Sigmoid colon (tissue), 4 donors: Measurements from ENCODE around the gene DQX1.

ENCODE experiments used
- CTCF ChIP-seq, 4 experiments: fragments of 450-650 bp in 3 of 4; fragments of 200-600 bp in 1 of 4; IDR thresholded peaks; one replicate each; pipeline ENCODE4 v1.5.1; 2016 to 2019; ENCODE audit warnings: antibody characterized with exemption in 4 of 4, mild to moderate bottlenecking in 3 of 4, moderate library complexity in 2 of 4
- POLR2A ChIP-seq, 2 donors: fragments of 450-650 bp; IDR thresholded peaks; one replicate each; pipeline ENCODE4 v1.6.1; 2016; ENCODE audit warnings: antibody characterized with exemption in 2 of 2, mild to moderate bottlenecking in 2 of 2, moderate library complexity in 2 of 2
- POLR2AphosphoS5 ChIP-seq, 4 donors: sonication (generic); formaldehyde crosslinking; IDR thresholded peaks; one replicate each; pipeline ENCODE4 v1.6.1; 2017; ENCODE audit warnings: antibody characterized with exemption in 4 of 4

DNA sequence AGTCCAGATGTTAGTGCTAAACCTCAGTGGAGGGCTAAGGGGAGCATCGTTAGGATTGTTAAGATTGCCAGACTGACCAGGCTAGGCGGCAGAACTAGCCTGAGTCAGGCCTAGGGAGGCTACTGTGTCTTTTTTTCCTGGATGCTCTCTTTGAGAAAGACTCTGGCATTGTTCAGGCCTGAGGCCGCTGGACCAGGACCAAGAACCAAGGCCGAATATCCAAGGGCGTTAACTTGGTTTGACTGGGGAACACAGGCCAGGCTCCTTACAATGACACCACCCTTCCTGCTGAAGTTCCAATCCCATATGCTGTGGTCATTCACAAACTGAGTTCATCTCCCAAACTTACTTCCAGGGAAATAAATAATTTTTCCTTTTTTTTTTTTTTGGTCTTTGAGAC, 14.3 kb upstream of the DQX1 start:
- TF ChIP-seq CTCF (IDR thresholded peaks at IDR 0.05) (no peak), POLR2AphosphoS5 (IDR thresholded peaks at IDR 0.05) (no peak), POLR2A (IDR thresholded peaks at IDR 0.05) (no peak)
